Activated naive CD8-positive, alpha-beta T cell treated with anti-CD3 and anti-CD28 coated beads, Interleukin-2, amount 10 ng/mL, durations not matched to agents 7 days and 5 days (primary cell): ENCODE measurements around the gene B3GALT6. TPM values are rescaled to one million over a fixed set of nuclear protein-coding genes. Genes with fewer than 3 reads are reported as not detected.
"Not testable (repeated sequence)": the region's sequence is repeated elsewhere in the genome, so short reads cannot be mapped to it uniquely, and the experiment has no call there.

Experiments
- ATAC-seq: fragments of 150-1000 bp; cut with Tn5 transposase; one replicate; pipeline ENCODE4 v1.10.0; 2021; ENCODE audit warnings: low read depth, moderate library complexity
- POLR2A ChIA-PET: fragments of 350-600 bp; sonication (Branson Sonifier 250); formaldehyde crosslinking; loops from one replicate; lab custom pipeline; 2021; ENCODE audit warnings: antibody characterized with exemption; lab: Charles Lee
- DNase-seq: peaks from one replicate; pipeline ENCODE4 v3.0.0; 2021
- H3K27ac Mint-ChIP-seq: one replicate; pipeline ENCODE4 v1.8.0; 2022; ENCODE audit warnings: mild to moderate bottlenecking, mixed read lengths
- H3K27me3 Mint-ChIP-seq: one replicate; pipeline ENCODE4 v1.8.0; 2022; ENCODE audit warnings: mild to moderate bottlenecking, moderate library complexity, mixed read lengths
- H3K36me3 Mint-ChIP-seq: one replicate; pipeline ENCODE4 v1.8.0; 2021; ENCODE audit warnings: mild to moderate bottlenecking, mixed read lengths
- H3K4me1 Mint-ChIP-seq: one replicate; pipeline ENCODE4 v1.8.0; 2021; ENCODE audit warnings: mixed read lengths
- H3K4me3 Mint-ChIP-seq: one replicate; pipeline ENCODE4 v1.8.0; 2022; ENCODE audit warnings: mild to moderate bottlenecking, moderate library complexity, mixed read lengths
- H3K9me3 Mint-ChIP-seq: one replicate; pipeline ENCODE4 v1.8.0; 2021; ENCODE audit warnings: mixed read lengths
- total RNA-seq, 2 experiments: library from RNA; stranded (reverse); gene quantifications; one replicate each; pipeline ENCODE4 v1.2.3, GENCODE V29; 2021

B3GALT6 gene
- 10 to 100 TPM; 19.1 to 19.6 TPM for total RNA-seq

- H3K9me3 Mint-ChIP-seq, result no peaks in the 10 kb centered on the region
- POLR2A ChIA-PET, result interaction anchor here (0.6 to 2.8 kb wide), 6 partner anchors 11 to 116 kb away, joined by 3 to 18 read pairs (median 6); partner anchors contain the start of gene C1orf159
- no peak for ATAC-seq
- H3K27me3 Mint-ChIP-seq, result no peaks in the 10 kb centered on the region
- H3K4me3 Mint-ChIP-seq, result peak within 1 kb of the TSS; percentile 92
- no peak for DNase-seq
- peak within 1 kb of the TSS; percentile 92 for H3K27ac Mint-ChIP-seq
- H3K36me3 Mint-ChIP-seq, result peaks cover 7% of the 10 kb centered on the region
- peaks cover 25% of the 10 kb centered on the region for H3K4me1 Mint-ChIP-seq
Measured at GRCh38 chr1:1232208-1232795, at the start of gene B3GALT6. TSS of gene B3GALT6 (plus strand) at chr1:1232237. CDS start at chr1:1232279, 42 bp downstream.

- no peak for DNase-seq
- H3K27ac Mint-ChIP-seq, result no peak overlapping the region
- peak; percentile 21 for ATAC-seq
Measured at GRCh38 chr1:1182491-1183220, 49.4 kb upstream of the B3GALT6 start.

GRCh38 chr1:1183221-1183747, 48.8 kb upstream of the B3GALT6 start:
- H3K9me3 Mint-ChIP-seq, result peaks cover 2% of the 10 kb centered on the region
- no peaks in the 10 kb centered on the region for H3K36me3 Mint-ChIP-seq
- POLR2A ChIA-PET, result no interaction called here
- no peak overlapping the region for H3K27ac Mint-ChIP-seq
- ATAC-seq (no peak), DNase-seq (no peak)
- H3K27me3 Mint-ChIP-seq, result peaks cover 14% of the 10 kb centered on the region
- no peak overlapping the region for H3K4me3 Mint-ChIP-seq
- H3K4me1 Mint-ChIP-seq, result peaks cover 4% of the 10 kb centered on the region

More at GRCh38 chr1:1182491-1183220, 49.4 kb upstream of the B3GALT6 start:
- H3K27me3 Mint-ChIP-seq, result peaks cover 9% of the 10 kb centered on the region
- no peaks in the 10 kb centered on the region for H3K36me3 Mint-ChIP-seq
- H3K4me1 Mint-ChIP-seq, result peaks cover 4% of the 10 kb centered on the region
- H3K4me3 Mint-ChIP-seq, result no peak overlapping the region
- POLR2A ChIA-PET, result no interaction called here
- H3K9me3 Mint-ChIP-seq, result no peaks in the 10 kb centered on the region

- DNase-seq, result no peak
- Mint-ChIP-seq H3K4me1 (peaks cover 4% of the 10 kb centered on the region), H3K36me3 (no peaks in the 10 kb centered on the region), H3K27ac (no peak overlapping the region), H3K4me3 (no peak overlapping the region), H3K27me3 (peaks cover 17% of the 10 kb centered on the region), H3K9me3 (peaks cover 2% of the 10 kb centered on the region)
- POLR2A ChIA-PET, result no interaction called here
- ATAC-seq, result no peak
Measured at GRCh38 chr1:1183833-1184775, 47.9 kb upstream of the B3GALT6 start.

- Mint-ChIP-seq H3K9me3 (peaks cover 2% of the 10 kb centered on the region), H3K36me3 (no peaks in the 10 kb centered on the region), H3K4me1 (peaks cover 4% of the 10 kb centered on the region), H3K27ac (no peak overlapping the region), H3K4me3 (no peak overlapping the region), H3K27me3 (peaks cover 23% of the 10 kb centered on the region)
- POLR2A ChIA-PET, result no interaction called here
- ATAC-seq (no peak), DNase-seq (no peak)
Measured at GRCh38 chr1:1185101-1185765, 46.8 kb upstream of the B3GALT6 start.

- DNase-seq, result no peak
- no peak for ATAC-seq
- H3K4me1 Mint-ChIP-seq, result no peaks in the 10 kb centered on the region
- peaks cover 10% of the 10 kb centered on the region for H3K9me3 Mint-ChIP-seq
- H3K36me3 Mint-ChIP-seq, result no peaks in the 10 kb centered on the region
- POLR2A ChIA-PET, result interaction anchor here (0.7 kb wide), 2 partner anchors 14 to 43 kb away, joined by 3 read pairs; partner anchors contain the start of gene TTLL10
- H3K27ac Mint-ChIP-seq, result no peak overlapping the region
- peaks cover 21% of the 10 kb centered on the region for H3K27me3 Mint-ChIP-seq
- H3K4me3 Mint-ChIP-seq, result no peak overlapping the region
Measured at GRCh38 chr1:1187938-1188337, 44.1 kb upstream of the B3GALT6 start.

GRCh38 chr1:1189111-1189510, 42.9 kb upstream of the B3GALT6 start:
- peaks cover 21% of the 10 kb centered on the region for H3K27me3 Mint-ChIP-seq
- no peak overlapping the region for H3K4me3 Mint-ChIP-seq
- ATAC-seq (no peak), DNase-seq (no peak)
- H3K4me1 Mint-ChIP-seq, result no peaks in the 10 kb centered on the region
- H3K36me3 Mint-ChIP-seq, result no peaks in the 10 kb centered on the region
- H3K27ac Mint-ChIP-seq, result no peak overlapping the region
- POLR2A ChIA-PET, result no interaction called here
- H3K9me3 Mint-ChIP-seq, result peaks cover 10% of the 10 kb centered on the region

- no peak overlapping the region for H3K27ac Mint-ChIP-seq
- peaks cover 18% of the 10 kb centered on the region for H3K9me3 Mint-ChIP-seq
- no peaks in the 10 kb centered on the region for H3K4me1 Mint-ChIP-seq
- DNase-seq (no peak), ATAC-seq (no peak)
- H3K4me3 Mint-ChIP-seq, result no peak overlapping the region
- POLR2A ChIA-PET, result no interaction called here
- H3K27me3 Mint-ChIP-seq, result peaks cover 16% of the 10 kb centered on the region
- H3K36me3 Mint-ChIP-seq, result peaks cover 3% of the 10 kb centered on the region
Measured at GRCh38 chr1:1191734-1192133, 40.3 kb upstream of the B3GALT6 start.

- Mint-ChIP-seq H3K4me1 (no peaks in the 10 kb centered on the region), H3K36me3 (peaks cover 3% of the 10 kb centered on the region), H3K27ac (no peak overlapping the region), H3K27me3 (peaks cover 4% of the 10 kb centered on the region), H3K9me3 (peaks cover 16% of the 10 kb centered on the region), H3K4me3 (no peak overlapping the region)
- ATAC-seq (no peak), DNase-seq (no peak)
- POLR2A ChIA-PET, result no interaction called here
Measured at GRCh38 chr1:1194723-1195122, 37.3 kb upstream of the B3GALT6 start.

GRCh38 chr1:1195726-1196125, 36.3 kb upstream of the B3GALT6 start:
- H3K4me1 Mint-ChIP-seq, H3K36me3 Mint-ChIP-seq, DNase-seq, H3K27me3 Mint-ChIP-seq, H3K4me3 Mint-ChIP-seq, POLR2A ChIA-PET, ATAC-seq, H3K27ac Mint-ChIP-seq: not testable (repeated sequence)
- H3K9me3 Mint-ChIP-seq, result peaks cover 16% of the 10 kb centered on the region

- DNase-seq (peak; percentile 28), ATAC-seq (no peak)
- Mint-ChIP-seq H3K4me3 (no peak overlapping the region), H3K36me3 (peaks cover 3% of the 10 kb centered on the region), H3K4me1 (peaks cover 4% of the 10 kb centered on the region), H3K9me3 (peaks cover 14% of the 10 kb centered on the region), H3K27ac (no peak overlapping the region), H3K27me3 (no peaks in the 10 kb centered on the region)
- POLR2A ChIA-PET, result no interaction called here
Measured at GRCh38 chr1:1196431-1197187, 35.4 kb upstream of the B3GALT6 start.

- Mint-ChIP-seq H3K9me3 (peaks cover 9% of the 10 kb centered on the region), H3K4me1 (peaks cover 4% of the 10 kb centered on the region), H3K27ac (no peak overlapping the region), H3K36me3 (peaks cover 3% of the 10 kb centered on the region), H3K27me3 (no peaks in the 10 kb centered on the region), H3K4me3 (no peak overlapping the region)
- DNase-seq (no peak), ATAC-seq (no peak)
- POLR2A ChIA-PET, result no interaction called here
Measured at GRCh38 chr1:1197188-1197500, 34.9 kb upstream of the B3GALT6 start.
